GM12878 (cell line): ENCODE data around the gene CHID1. TPM values are rescaled to one million over a fixed set of nuclear protein-coding genes. Genes with fewer than 3 reads are reported as not detected.
A peak's percentile ranks its signal among the peaks of the same experiment; 100 is the strongest.

ENCODE experiments used
- ATAC-seq: fragments of 200-7000 bp; cut with Tn5 transposase; 3 replicates; pipeline ENCODE4 v1.9.1; 2020; ENCODE audit warnings: mild to moderate bottlenecking, moderate library complexity
- Bru-seq: library from RNA; stranded (reverse); fragments of 400-500 nt; gene quantifications from one replicate; lab custom pipeline; 2021; lab: Mats Ljungman, UMichigan
- BruChase-seq, 2 experiments: library from RNA; stranded (reverse); fragments of 400-500 nt; gene quantifications; one replicate each; lab custom pipeline; 2021; lab: Mats Ljungman, UMichigan
- BruUV-seq: library from RNA; stranded (reverse); fragments of 400-500 nt; replicated peaks from 2 replicates; lab custom pipeline; 2021; lab: Mats Ljungman, UMichigan
- CTCF ChIA-PET: fragments of 300-600 bp; sonication (Branson Sonifier 250); formaldehyde crosslinking; extraction: SDS; loops from one replicate; lab custom pipeline; 2021; ENCODE audit warnings: inconsistent platforms; lab: Yijun Ruan, JAX
- POLR2A ChIA-PET: fragments of 350-600 bp; formaldehyde crosslinking; extraction: SDS; loops from one replicate; lab custom pipeline; 2021; ENCODE audit warnings: inconsistent platforms; lab: Charles Lee
- RAD21 ChIA-PET: fragments of 300-600 bp; sonication (Branson Sonifier 250); formaldehyde crosslinking; loops from one replicate; lab custom pipeline; 2023; ENCODE audit warnings: antibody characterized with exemption; ENCODE audit not compliant: unreplicated experiment; lab: Charles Lee
- SMC1A ChIA-PET: fragments of 300-600 bp; sonication (Branson Sonifier 250); formaldehyde crosslinking; loops from one replicate; lab custom pipeline; 2023; ENCODE audit not compliant: unreplicated experiment, uncharacterized antibody; lab: Charles Lee
- DNase-seq: peaks from one replicate; pipeline ENCODE4 v3.0.0-alpha.2; 2011; ENCODE audit warnings: low read depth, low spot score
- FAIRE-seq: peaks from 3 replicates; lab custom pipeline; 2011; peaks lifted over from hg19 to GRCh38; lab: Jason Lieb, UNC
- H2AFZ ChIP-seq: 2 replicates; pipeline ENCODE4 v1.6.0; 2011; ENCODE audit warnings: low read depth, low read length, control low read depth; ENCODE audit not compliant: control insufficient read depth
- H3K27ac ChIP-seq: 2 replicates; pipeline ENCODE4 v1.5.1; 2011; ENCODE audit warnings: control low read depth; ENCODE audit not compliant: control insufficient read depth, insufficient read depth
- H3K27me3 ChIP-seq, 2 experiments: replicated peaks in 1 of 2; 2 replicates each; pipeline versions ENCODE4 v1.6.0 to v1.6.1; 2011; ENCODE audit warnings: low read length in 1 of 2; ENCODE audit not compliant: control insufficient read depth in 2 of 2, insufficient read depth in 2 of 2
- H3K36me3 ChIP-seq, 2 experiments: 2 replicates each; pipeline ENCODE4 v1.5.1; 2011; ENCODE audit warnings: low read length in 1 of 2; ENCODE audit not compliant: control insufficient read depth in 2 of 2, insufficient read depth in 2 of 2
- H3K4me1 ChIP-seq: 2 replicates; pipeline ENCODE4 v1.6.1; 2011; ENCODE audit warnings: mild to moderate bottlenecking, low read length, moderate library complexity, mixed read lengths; ENCODE audit not compliant: control insufficient read depth, insufficient read depth
- H3K4me2 ChIP-seq: 2 replicates; pipeline ENCODE4 v1.6.0; 2011; ENCODE audit warnings: control low read depth; ENCODE audit not compliant: control insufficient read depth, insufficient read depth
- H3K4me3 ChIP-seq: fragments of 200-600 bp; sonication (generic); 2 replicates; pipeline ENCODE4 v1.5.1; 2016
- H3K79me2 ChIP-seq: 2 replicates; pipeline ENCODE4 v1.6.0; 2011; ENCODE audit warnings: low read length; ENCODE audit not compliant: control insufficient read depth, insufficient read depth
- H3K9ac ChIP-seq: 2 replicates; pipeline ENCODE4 v1.8.0; 2011; ENCODE audit warnings: low read length, control low read depth, mixed read lengths; ENCODE audit not compliant: control insufficient read depth, insufficient read depth
- H3K9me3 ChIP-seq: replicated peaks from 3 replicates; pipeline ENCODE4 v1.5.1; 2011; ENCODE audit warnings: mild to moderate bottlenecking, low read length; ENCODE audit not compliant: control insufficient read depth, insufficient read depth
- H4K20me1 ChIP-seq: 2 replicates; pipeline ENCODE4 v1.6.0; 2011; ENCODE audit not compliant: control insufficient read depth, insufficient read depth
- ATF7 ChIP-seq: fragments of 450-650 bp; IDR thresholded peaks from 2 replicates; pipeline ENCODE4 v1.6.1; 2016; ENCODE audit warnings: low read depth, mild to moderate bottlenecking
- WGBS: methylation state at CpG from one replicate; pipeline ENCODE4 v1.1.6; 2016; ENCODE audit warnings: low lambda C conversion rate; ENCODE audit not compliant: insufficient replicate concordance, insufficient coverage; ENCODE audit errors: missing lambda C conversion rate; 5-methylcytosine and 5-hydroxymethylcytosine counted together
- in situ Hi-C: fragments of 300-500 bp; cut with MboI; formaldehyde crosslinking; loops from 9 replicates; pipeline ENCODE4 v1.14.3; 2018; ENCODE audit warnings: mixed read lengths
- intact Hi-C: fragments of 100-400 bp; cut with micrococcal nuclease; formaldehyde crosslinking; loops from one replicate; pipeline ENCODE4 v1.14.2; 2022; ENCODE audit not compliant: unreplicated experiment
- long read RNA-seq, 2 experiments: library from polyadenylated mRNA; unstranded; transcript quantifications; one replicate each; pipeline ENCODE4 v2.0.0, GENCODE V29; 2019 to 2020
- polyA minus RNA-seq, 3 experiments: library from RNA; depleted of rRNA, polyadenylated mRNA; stranded (reverse); fragments of >200 nt; gene quantifications; 2 replicates each; pipeline ENCODE4 v1.2.3, GENCODE V29; 2011
- polyA plus RNA-seq, 11 experiments: library from polyadenylated mRNA; depleted of rRNA in 4 of 11; unstranded in 6 of 11; stranded (reverse) in 5 of 11; fragments of >200 nt; fragmentation: Nextera tagmentation in 4 of 11; fragmentation: Illumina TruSeq in 1 of 11; extraction: Ambion mirVana in 4 of 11; extraction: Trizol in 1 of 11; gene quantifications; 1 replicate in 1 of 11; 2 replicates in 10 of 11; pipeline versions ENCODE4 v1.2.1 to v1.2.3, GENCODE V29; 2011 to 2016; ENCODE audit warnings: inconsistent platforms in 2 of 11, missing spikeins in 2 of 11, low read depth in 1 of 11
- total RNA-seq, 4 experiments: library from RNA; depleted of rRNA in 3 of 4; stranded (reverse); fragments of >200 nt in 3 of 4; fragmentation: Illumina TruSeq in 1 of 4; extraction: Trizol in 1 of 4; gene quantifications; 2 replicates each; pipeline versions ENCODE4 v1.2.1 to v1.2.3, GENCODE V29; 2013 to 2021
- TF ChIP-seq, protein P1 (sequence below): fragments of 450-650 bp; IDR thresholded peaks from 2 replicates; pipeline ENCODE4 v1.6.1; 2016; ENCODE audit warnings: mild to moderate bottlenecking, moderate library complexity, borderline replicate concordance
- TF ChIP-seq, protein P2 (sequence below): IDR thresholded peaks from 2 replicates; pipeline ENCODE4 v1.6.1; 2012; ENCODE audit warnings: improper control_type of control experiment, low read depth, low read length; ENCODE audit not compliant: insufficient replicate concordance
- TF ChIP-seq, protein P3 (sequence below), 3 experiments: IDR thresholded peaks in 2 of 3; conservative IDR thresholded peaks in 1 of 3; 2 replicates each; pipeline ENCODE4 v1.5.1; 2011; ENCODE audit warnings: low read depth in 3 of 3, low read length in 3 of 3, mild to moderate bottlenecking in 3 of 3, control low read depth in 2 of 3, moderate library complexity in 2 of 3, inconsistent platforms in 1 of 3, mixed read lengths in 1 of 3; ENCODE audit not compliant: control insufficient read depth in 2 of 3, insufficient read depth in 1 of 3; ENCODE audit errors: extremely low read depth in 1 of 3

The CHID1 gene
- 35.6 and 47.2 TPM in 2 replicates for total RNA-seq (2013; cell fraction: nucleolus; rRNA removed)
- 20.7 and 30.2 TPM in 2 replicates for total RNA-seq (2014; rRNA removed)
- 15.5 and 16.7 TPM in 2 replicates for total RNA-seq (2014; rRNA removed; fragmentation: Illumina TruSeq; extraction: Trizol)
- 48.5 and 54.2 TPM in 2 replicates for total RNA-seq (2021)
- 17.6 TPM for polyA plus RNA-seq (2011; ENCODE audit: low read depth)
- 15.5 and 30.1 TPM in 2 replicates for polyA plus RNA-seq (2011; rRNA removed)
- 45.8 and 56.7 TPM in 2 replicates for polyA plus RNA-seq (2011; cell fraction: cytosol; rRNA removed)
- polyA plus RNA-seq (2011; cell fraction: nucleus; rRNA removed): 53.3 and 64.0 TPM in 2 replicates
- polyA plus RNA-seq (2012): 30.5 and 35.3 TPM in 2 replicates
- polyA plus RNA-seq (2014; fragmentation: Illumina TruSeq; extraction: Trizol): 11.1 and 20.2 TPM in 2 replicates
- 10 to 100 TPM in 1 of 2 experiments, 1 to 10 TPM in 1; 4.8 to 10.1 TPM for polyA plus RNA-seq (2014; fragmentation: Nextera tagmentation; extraction: Ambion mirVana)
- 38.9 and 40.2 TPM in 2 replicates for polyA plus RNA-seq (2014; rRNA removed)
- 10 to 100 TPM; 63.3 to 75.2 TPM for polyA plus RNA-seq (2016; fragmentation: Nextera tagmentation; extraction: Ambion mirVana)
- 36.6 and 44.7 TPM in 2 replicates for polyA minus RNA-seq (2011; rRNA and poly(A)+ RNA removed)
- 19.8 and 21.9 TPM in 2 replicates for polyA minus RNA-seq (2011; cell fraction: cytosol; rRNA and poly(A)+ RNA removed)
- 18.6 and 24.4 TPM in 2 replicates for polyA minus RNA-seq (2011; cell fraction: nucleus; rRNA and poly(A)+ RNA removed)
- percentile 54 among the genes with signal in this experiment for Bru-seq, nascent RNA
- percentile 64 among the genes with signal in this experiment for BruChase-seq, experiment 1, labeled RNA remaining after a 6-hour chase
- BruChase-seq, experiment 2, labeled RNA remaining after a 2-hour chase: percentile 59 among the genes with signal in this experiment
- long read RNA-seq, experiment 1, transcript CHID1-201 (13 exons, 3,374 nt): major isoform, 32 of 53 reads
- long read RNA-seq, experiment 1, transcript CHID1-203 (14 exons, 1,477 nt): minor isoform, 5 of 53 reads
- long read RNA-seq, experiment 1, partial matches to known transcripts: 10 of 53 reads
- long read RNA-seq, experiment 1, other reads (novel, unspliced or antisense): 4 of 53 reads
- long read RNA-seq, experiment 2, transcript CHID1-203 (14 exons, 1,477 nt): minor isoform, 12 of 86 reads
- long read RNA-seq, experiment 2, transcript CHID1-201 (13 exons, 3,374 nt): major isoform, 41 of 86 reads
- long read RNA-seq, experiment 2, partial matches to known transcripts: 14 of 86 reads
- long read RNA-seq, experiment 2, other reads (novel, unspliced or antisense): 16 of 86 reads

DNA sequence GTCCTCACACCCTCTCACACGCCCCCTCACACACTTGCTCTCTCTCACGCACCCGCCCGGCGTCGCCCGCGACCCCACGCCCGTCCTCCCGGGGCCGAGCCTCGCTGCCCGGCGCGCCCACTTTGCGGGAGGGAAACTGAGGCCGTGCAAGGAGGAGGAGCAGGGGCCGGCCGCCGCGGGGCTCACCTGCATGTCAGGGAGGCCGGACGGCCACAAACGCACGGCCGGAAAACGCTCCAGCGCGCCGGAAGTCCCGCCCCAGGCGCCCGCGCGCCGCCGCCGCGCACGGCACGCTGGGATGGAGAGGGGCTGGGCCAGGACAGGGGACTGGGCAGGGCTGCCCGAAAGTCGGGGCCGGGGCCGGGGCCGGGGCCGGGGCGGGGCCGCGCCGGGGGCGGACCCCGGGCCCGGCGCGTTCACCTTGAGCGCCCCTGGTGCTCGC is at the start of gene CHID1:
CHID1 (minus strand) TSS at position 222 of the 442 bp plus-strand sequence. CDS start 5,994 bp downstream, outside the sequence.
- ChIA-PET CTCF (no interaction called here), RAD21 (interaction anchor here (0.8 kb wide), 1 partner anchor 15 kb away, joined by 3 read pairs; the partner anchor contains the start of gene AP2A2), SMC1A (no interaction called here), POLR2A (interaction anchor here (0.6 to 1.3 kb wide), 3 partner anchors 17 to 295 kb away, joined by 3 read pairs; partner anchors contain the start of gene IRF7)
- intact Hi-C loops (loop anchor here (5.0 kb wide), 1 partner anchor 68 kb away; the partner anchor contains the start of genes POLR2L and TSPAN4), in situ Hi-C loops (no loop called here)
- Histone ChIP-seq H3K9me3 (no peaks in the 10 kb centered on the region), H3K4me2 (peak within 1 kb of the TSS; percentile 81), H3K4me1 (peaks cover 23% of the 10 kb centered on the region), H3K79me2 (peaks cover 19% of the 10 kb centered on the region), H3K27ac (peak within 1 kb of the TSS; percentile 70), H3K36me3 (no peaks in the 10 kb centered on the region), H3K9ac (peak within 1 kb of the TSS; percentile 77), H4K20me1 (no peaks in the 10 kb centered on the region), H2AFZ (peak within 1 kb of the TSS; percentile 87), H3K4me3 (peak within 1 kb of the TSS; percentile 100), H3K27me3 (no peaks in the 10 kb centered on the region)
- peak; percentile 96 for ATAC-seq
- peak; percentile 59 for FAIRE-seq
- 0% methylated on average over 25 of the region's 59 CpGs for WGBS
- no TSS peak for BruUV-seq
- no peak for DNase-seq
- TF ChIP-seq, protein P1, sequence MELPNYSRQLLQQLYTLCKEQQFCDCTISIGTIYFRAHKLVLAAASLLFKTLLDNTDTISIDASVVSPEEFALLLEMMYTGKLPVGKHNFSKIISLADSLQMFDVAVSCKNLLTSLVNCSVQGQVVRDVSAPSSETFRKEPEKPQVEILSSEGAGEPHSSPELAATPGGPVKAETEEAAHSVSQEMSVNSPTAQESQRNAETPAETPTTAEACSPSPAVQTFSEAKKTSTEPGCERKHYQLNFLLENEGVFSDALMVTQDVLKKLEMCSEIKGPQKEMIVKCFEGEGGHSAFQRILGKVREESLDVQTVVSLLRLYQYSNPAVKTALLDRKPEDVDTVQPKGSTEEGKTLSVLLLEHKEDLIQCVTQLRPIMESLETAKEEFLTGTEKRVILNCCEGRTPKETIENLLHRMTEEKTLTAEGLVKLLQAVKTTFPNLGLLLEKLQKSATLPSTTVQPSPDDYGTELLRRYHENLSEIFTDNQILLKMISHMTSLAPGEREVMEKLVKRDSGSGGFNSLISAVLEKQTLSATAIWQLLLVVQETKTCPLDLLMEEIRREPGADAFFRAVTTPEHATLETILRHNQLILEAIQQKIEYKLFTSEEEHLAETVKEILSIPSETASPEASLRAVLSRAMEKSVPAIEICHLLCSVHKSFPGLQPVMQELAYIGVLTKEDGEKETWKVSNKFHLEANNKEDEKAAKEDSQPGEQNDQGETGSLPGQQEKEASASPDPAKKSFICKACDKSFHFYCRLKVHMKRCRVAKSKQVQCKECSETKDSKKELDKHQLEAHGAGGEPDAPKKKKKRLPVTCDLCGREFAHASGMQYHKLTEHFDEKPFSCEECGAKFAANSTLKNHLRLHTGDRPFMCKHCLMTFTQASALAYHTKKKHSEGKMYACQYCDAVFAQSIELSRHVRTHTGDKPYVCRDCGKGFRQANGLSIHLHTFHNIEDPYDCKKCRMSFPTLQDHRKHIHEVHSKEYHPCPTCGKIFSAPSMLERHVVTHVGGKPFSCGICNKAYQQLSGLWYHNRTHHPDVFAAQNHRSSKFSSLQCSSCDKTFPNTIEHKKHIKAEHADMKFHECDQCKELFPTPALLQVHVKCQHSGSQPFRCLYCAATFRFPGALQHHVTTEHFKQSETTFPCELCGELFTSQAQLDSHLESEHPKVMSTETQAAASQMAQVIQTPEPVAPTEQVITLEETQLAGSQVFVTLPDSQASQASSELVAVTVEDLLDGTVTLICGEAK: peak; percentile 54; the same call in 1 of the 2 replicates
- TF ChIP-seq, protein P2, sequence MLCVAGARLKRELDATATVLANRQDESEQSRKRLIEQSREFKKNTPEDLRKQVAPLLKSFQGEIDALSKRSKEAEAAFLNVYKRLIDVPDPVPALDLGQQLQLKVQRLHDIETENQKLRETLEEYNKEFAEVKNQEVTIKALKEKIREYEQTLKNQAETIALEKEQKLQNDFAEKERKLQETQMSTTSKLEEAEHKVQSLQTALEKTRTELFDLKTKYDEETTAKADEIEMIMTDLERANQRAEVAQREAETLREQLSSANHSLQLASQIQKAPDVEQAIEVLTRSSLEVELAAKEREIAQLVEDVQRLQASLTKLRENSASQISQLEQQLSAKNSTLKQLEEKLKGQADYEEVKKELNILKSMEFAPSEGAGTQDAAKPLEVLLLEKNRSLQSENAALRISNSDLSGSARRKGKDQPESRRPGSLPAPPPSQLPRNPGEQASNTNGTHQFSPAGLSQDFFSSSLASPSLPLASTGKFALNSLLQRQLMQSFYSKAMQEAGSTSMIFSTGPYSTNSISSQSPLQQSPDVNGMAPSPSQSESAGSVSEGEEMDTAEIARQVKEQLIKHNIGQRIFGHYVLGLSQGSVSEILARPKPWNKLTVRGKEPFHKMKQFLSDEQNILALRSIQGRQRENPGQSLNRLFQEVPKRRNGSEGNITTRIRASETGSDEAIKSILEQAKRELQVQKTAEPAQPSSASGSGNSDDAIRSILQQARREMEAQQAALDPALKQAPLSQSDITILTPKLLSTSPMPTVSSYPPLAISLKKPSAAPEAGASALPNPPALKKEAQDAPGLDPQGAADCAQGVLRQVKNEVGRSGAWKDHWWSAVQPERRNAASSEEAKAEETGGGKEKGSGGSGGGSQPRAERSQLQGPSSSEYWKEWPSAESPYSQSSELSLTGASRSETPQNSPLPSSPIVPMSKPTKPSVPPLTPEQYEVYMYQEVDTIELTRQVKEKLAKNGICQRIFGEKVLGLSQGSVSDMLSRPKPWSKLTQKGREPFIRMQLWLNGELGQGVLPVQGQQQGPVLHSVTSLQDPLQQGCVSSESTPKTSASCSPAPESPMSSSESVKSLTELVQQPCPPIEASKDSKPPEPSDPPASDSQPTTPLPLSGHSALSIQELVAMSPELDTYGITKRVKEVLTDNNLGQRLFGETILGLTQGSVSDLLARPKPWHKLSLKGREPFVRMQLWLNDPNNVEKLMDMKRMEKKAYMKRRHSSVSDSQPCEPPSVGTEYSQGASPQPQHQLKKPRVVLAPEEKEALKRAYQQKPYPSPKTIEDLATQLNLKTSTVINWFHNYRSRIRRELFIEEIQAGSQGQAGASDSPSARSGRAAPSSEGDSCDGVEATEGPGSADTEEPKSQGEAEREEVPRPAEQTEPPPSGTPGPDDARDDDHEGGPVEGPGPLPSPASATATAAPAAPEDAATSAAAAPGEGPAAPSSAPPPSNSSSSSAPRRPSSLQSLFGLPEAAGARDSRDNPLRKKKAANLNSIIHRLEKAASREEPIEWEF: no peak
- TF ChIP-seq ATF7: no peak
- TF ChIP-seq, protein P3, sequence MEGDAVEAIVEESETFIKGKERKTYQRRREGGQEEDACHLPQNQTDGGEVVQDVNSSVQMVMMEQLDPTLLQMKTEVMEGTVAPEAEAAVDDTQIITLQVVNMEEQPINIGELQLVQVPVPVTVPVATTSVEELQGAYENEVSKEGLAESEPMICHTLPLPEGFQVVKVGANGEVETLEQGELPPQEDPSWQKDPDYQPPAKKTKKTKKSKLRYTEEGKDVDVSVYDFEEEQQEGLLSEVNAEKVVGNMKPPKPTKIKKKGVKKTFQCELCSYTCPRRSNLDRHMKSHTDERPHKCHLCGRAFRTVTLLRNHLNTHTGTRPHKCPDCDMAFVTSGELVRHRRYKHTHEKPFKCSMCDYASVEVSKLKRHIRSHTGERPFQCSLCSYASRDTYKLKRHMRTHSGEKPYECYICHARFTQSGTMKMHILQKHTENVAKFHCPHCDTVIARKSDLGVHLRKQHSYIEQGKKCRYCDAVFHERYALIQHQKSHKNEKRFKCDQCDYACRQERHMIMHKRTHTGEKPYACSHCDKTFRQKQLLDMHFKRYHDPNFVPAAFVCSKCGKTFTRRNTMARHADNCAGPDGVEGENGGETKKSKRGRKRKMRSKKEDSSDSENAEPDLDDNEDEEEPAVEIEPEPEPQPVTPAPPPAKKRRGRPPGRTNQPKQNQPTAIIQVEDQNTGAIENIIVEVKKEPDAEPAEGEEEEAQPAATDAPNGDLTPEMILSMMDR (IDR thresholded peaks at IDR 0.05 in 2 of 3, conservative IDR thresholded peaks at IDR 0.05 in 1 of 3; ENCODE audit: control insufficient read depth in 2 of 3, extremely low read depth in 1 of 3, insufficient read depth in 1 of 3, low read depth in 3 of 3, low read length in 3 of 3): no peak
